CD14-positive monocyte (primary cell): ENCODE results near the gene CLASP1. TPM values are rescaled to one million over a fixed set of nuclear protein-coding genes. Genes with fewer than 3 reads are reported as not detected.

ENCODE experiments used
- DNase-seq, 3 donors: peaks; one replicate each; pipeline ENCODE4 v3.0.0-alpha.2; 2011 to 2022
- H2AFZ ChIP-seq: 2 replicates; pipeline ENCODE4 v1.6.0; 2012; ENCODE audit warnings: mild to moderate bottlenecking, low read depth, low read length, inconsistent platforms; ENCODE audit not compliant: insufficient read depth, poor library complexity, severe bottlenecking
- H3K27ac ChIP-seq, 2 donors: 1 replicate in 1 of 2; 2 replicates in 1 of 2; pipeline ENCODE4 v1.5.1; 2012 to 2013; ENCODE audit warnings: low read length in 2 of 2, control low read depth in 1 of 2, inconsistent platforms in 1 of 2, low read depth in 1 of 2, mild to moderate bottlenecking in 1 of 2
- H3K27me3 ChIP-seq, 2 donors: one replicate each; pipeline versions ENCODE4 v1.6.0 to v1.6.1; 2011 to 2013; ENCODE audit warnings: low read length in 2 of 2; ENCODE audit not compliant: control insufficient read depth in 2 of 2, insufficient read depth in 2 of 2
- H3K36me3 ChIP-seq, 2 donors: replicated peaks in 1 of 2; 1 replicate in 1 of 2; 2 replicates in 1 of 2; pipeline versions ENCODE4 v1.5.1 to v1.6.1; 2012 to 2013; ENCODE audit warnings: low read length in 2 of 2, control low read depth in 1 of 2, inconsistent platforms in 1 of 2, mild to moderate bottlenecking in 1 of 2; ENCODE audit not compliant: insufficient read depth in 2 of 2, control insufficient read depth in 1 of 2
- H3K4me1 ChIP-seq, 2 donors: 1 replicate in 1 of 2; 2 replicates in 1 of 2; pipeline versions ENCODE4 v1.5.1 to v1.6.1; 2012 to 2013; ENCODE audit warnings: low read length in 2 of 2, control low read depth in 1 of 2, inconsistent platforms in 1 of 2, mild to moderate bottlenecking in 1 of 2, moderate library complexity in 1 of 2; ENCODE audit not compliant: insufficient read depth in 2 of 2, control insufficient read depth in 1 of 2
- H3K4me2 ChIP-seq: replicated peaks from 2 replicates; pipeline ENCODE3; 2012; ENCODE audit warnings: low read length, moderate library complexity, mild to moderate bottlenecking; ENCODE audit not compliant: poor library complexity, severe bottlenecking; ENCODE audit errors: extremely low read depth
- H3K4me3 ChIP-seq, 3 experiments: fragments of 200-600 bp in 1 of 3; sonication (generic) in 1 of 3; replicated peaks in 1 of 3; 1 replicate in 2 of 3; 2 replicates in 1 of 3; pipeline ENCODE4 v1.5.1; 2011 to 2013; ENCODE audit warnings: low read length in 3 of 3, mild to moderate bottlenecking in 3 of 3, control low read depth in 2 of 3, low read depth in 2 of 3, inconsistent platforms in 1 of 3, moderate library complexity in 1 of 3
- H3K79me2 ChIP-seq: 2 replicates; pipeline ENCODE4 v1.6.0; 2012; ENCODE audit warnings: mild to moderate bottlenecking, control low read depth, inconsistent platforms, low read length, moderate library complexity; ENCODE audit not compliant: insufficient read depth
- H3K9ac ChIP-seq: 2 replicates; pipeline ENCODE4 v1.6.0; 2017; ENCODE audit warnings: low read length, mild to moderate bottlenecking; ENCODE audit not compliant: insufficient read depth, poor library complexity, severe bottlenecking
- H3K9me3 ChIP-seq, 2 donors: replicated peaks in 1 of 2; 1 replicate in 1 of 2; 2 replicates in 1 of 2; pipeline versions ENCODE4 v1.5.1 to v1.6.1; 2012 to 2013; ENCODE audit warnings: low read length in 2 of 2, control low read depth in 1 of 2; ENCODE audit not compliant: control insufficient read depth in 1 of 2, insufficient read depth in 1 of 2
- H4K20me1 ChIP-seq: 2 replicates; pipeline ENCODE4 v1.6.0; 2012; ENCODE audit warnings: mild to moderate bottlenecking, low read length, control low read depth, moderate library complexity; ENCODE audit not compliant: insufficient read depth
- H3K27ac Mint-ChIP-seq, 7 donors: one replicate each; pipeline ENCODE4 v1.8.0; 2020; ENCODE audit warnings: mild to moderate bottlenecking in 7 of 7, mixed read lengths in 7 of 7, moderate library complexity in 6 of 7, inconsistent platforms in 2 of 7
- H3K27me3 Mint-ChIP-seq, 3 donors: one replicate each; pipeline ENCODE4 v1.8.0; 2021 to 2022; ENCODE audit warnings: low read depth in 3 of 3, mild to moderate bottlenecking in 3 of 3, mixed read lengths in 3 of 3, moderate library complexity in 3 of 3, inconsistent platforms in 1 of 3
- H3K36me3 Mint-ChIP-seq, 2 donors: one replicate each; pipeline ENCODE4 v1.8.0; 2020; ENCODE audit warnings: mixed read lengths in 2 of 2, inconsistent platforms in 1 of 2, mild to moderate bottlenecking in 1 of 2
- H3K4me1 Mint-ChIP-seq: one replicate; pipeline ENCODE4 v1.8.0; 2020; ENCODE audit warnings: mild to moderate bottlenecking, mixed read lengths
- H3K4me3 Mint-ChIP-seq, 2 donors: one replicate each; pipeline ENCODE4 v1.8.0; 2020; ENCODE audit warnings: mild to moderate bottlenecking in 2 of 2, mixed read lengths in 2 of 2, moderate library complexity in 1 of 2
- H3K9me3 Mint-ChIP-seq, 7 donors: one replicate each; pipeline ENCODE4 v1.8.0; 2020 to 2022; ENCODE audit warnings: mixed read lengths in 7 of 7, mild to moderate bottlenecking in 6 of 7, moderate library complexity in 6 of 7, inconsistent platforms in 2 of 7
- CTCF ChIP-seq: fragments of 200-600 bp; IDR thresholded peaks from one replicate; pipeline ENCODE4 v1.8.0; 2022; ENCODE audit warnings: antibody characterized with exemption, mild to moderate bottlenecking
- WGBS: methylation state at CpG from one replicate; pipeline ENCODE4 v1.1.5; 2013; ENCODE audit warnings: missing lambda C conversion rate; ENCODE audit not compliant: insufficient coverage; 5-methylcytosine and 5-hydroxymethylcytosine counted together
- intact Hi-C, 2 donors: fragments of 100-400 bp; cut with micrococcal nuclease; formaldehyde crosslinking; loops; one replicate each; pipeline versions ENCODE4 v1.15.0 to v1.15.1; 2023
- polyA plus RNA-seq, 3 donors: library from polyadenylated mRNA; depleted of rRNA in 1 of 3; unstranded in 2 of 3; stranded (reverse) in 1 of 3; fragments of 300-500 nt in 2 of 3; fragments of >200 nt in 1 of 3; fragmentation: Illumina TruSeq in 2 of 3; gene quantifications; 1 replicate in 2 of 3; 2 replicates in 1 of 3; pipeline ENCODE4 v1.2.3, GENCODE V29; 2012 to 2021

The CLASP1 gene
- polyA plus RNA-seq, 3 donors, result 4.8 to 8.1 (median 7.6) TPM

GRCh38 chr2:121541495-121541894, 107.8 kb downstream of the CLASP1 start:
- Mint-ChIP-seq H3K27me3 (no peaks in the 10 kb centered on the region), H3K4me3 (no peak overlapping the region), H3K9me3 (no peaks in the 10 kb centered on the region), H3K4me1 (peaks cover 25% of the 10 kb centered on the region), H3K36me3 (no peaks in the 10 kb centered on the region), H3K27ac (no peak overlapping the region)
- no peak for DNase-seq
- TF ChIP-seq CTCF, result no peak
- Histone ChIP-seq H2AFZ (no peak overlapping the region), H3K36me3 (no peaks in the 10 kb centered on the region), H3K27me3 (no peaks in the 10 kb centered on the region), H3K79me2 (peaks cover 97% of the 10 kb centered on the region), H3K4me2 (no peak overlapping the region), H3K4me1 (peaks cover 6 to 13% of the 10 kb centered on the region in 2 donors), H3K27ac (no peak overlapping the region), H3K4me3 (no peak overlapping the region), H3K9ac (no peak overlapping the region), H3K9me3 (no peaks in the 10 kb centered on the region), H4K20me1 (peaks cover 78% of the 10 kb centered on the region)
- 91% methylated on average over 5 of the region's 7 CpGs for WGBS
- intact Hi-C loops, result no loop called here

- Mint-ChIP-seq H3K27me3 (no peaks in the 10 kb centered on the region), H3K27ac (peak overlapping the region in 5 of 7 donors; percentile 18 to 82 (median 50)), H3K36me3 (peaks cover 2 to 4% of the 10 kb centered on the region in 2 donors), H3K9me3 (no peaks in the 10 kb centered on the region), H3K4me1 (peaks cover 27% of the 10 kb centered on the region), H3K4me3 (peak overlapping the region; percentile 31 to 55)
- Histone ChIP-seq H3K36me3 (no peaks in the 10 kb centered on the region), H3K27ac (peak overlapping the region in 1 of 2 donors; percentile 60), H3K4me1 (peaks cover 6 to 13% of the 10 kb centered on the region in 2 donors), H3K79me2 (peaks cover 96% of the 10 kb centered on the region), H4K20me1 (peaks cover 62% of the 10 kb centered on the region), H3K9me3 (no peaks in the 10 kb centered on the region), H3K4me3 (peak overlapping the region in 1 of 3 experiments; percentile 31), H3K27me3 (no peaks in the 10 kb centered on the region), H3K9ac (peak overlapping the region; percentile 22), H3K4me2 (peak overlapping the region; percentile 38), H2AFZ (no peak overlapping the region)
- TF ChIP-seq CTCF, result no peak
- no peak for DNase-seq
- WGBS, result 100% methylated on average over 1 of the region's 4 CpGs
- intact Hi-C loops, result no loop called here
Measured at GRCh38 chr2:121539750-121540469, 109.4 kb downstream of the CLASP1 start.
